HS-5 (cell line): ENCODE results near the gene RIPOR3.

Source experiments
- DNase-seq: peaks from one replicate; pipeline ENCODE4 v3.0.0-alpha.2; 2012; ENCODE audit warnings: low read depth

Gene RIPOR3

DNA sequence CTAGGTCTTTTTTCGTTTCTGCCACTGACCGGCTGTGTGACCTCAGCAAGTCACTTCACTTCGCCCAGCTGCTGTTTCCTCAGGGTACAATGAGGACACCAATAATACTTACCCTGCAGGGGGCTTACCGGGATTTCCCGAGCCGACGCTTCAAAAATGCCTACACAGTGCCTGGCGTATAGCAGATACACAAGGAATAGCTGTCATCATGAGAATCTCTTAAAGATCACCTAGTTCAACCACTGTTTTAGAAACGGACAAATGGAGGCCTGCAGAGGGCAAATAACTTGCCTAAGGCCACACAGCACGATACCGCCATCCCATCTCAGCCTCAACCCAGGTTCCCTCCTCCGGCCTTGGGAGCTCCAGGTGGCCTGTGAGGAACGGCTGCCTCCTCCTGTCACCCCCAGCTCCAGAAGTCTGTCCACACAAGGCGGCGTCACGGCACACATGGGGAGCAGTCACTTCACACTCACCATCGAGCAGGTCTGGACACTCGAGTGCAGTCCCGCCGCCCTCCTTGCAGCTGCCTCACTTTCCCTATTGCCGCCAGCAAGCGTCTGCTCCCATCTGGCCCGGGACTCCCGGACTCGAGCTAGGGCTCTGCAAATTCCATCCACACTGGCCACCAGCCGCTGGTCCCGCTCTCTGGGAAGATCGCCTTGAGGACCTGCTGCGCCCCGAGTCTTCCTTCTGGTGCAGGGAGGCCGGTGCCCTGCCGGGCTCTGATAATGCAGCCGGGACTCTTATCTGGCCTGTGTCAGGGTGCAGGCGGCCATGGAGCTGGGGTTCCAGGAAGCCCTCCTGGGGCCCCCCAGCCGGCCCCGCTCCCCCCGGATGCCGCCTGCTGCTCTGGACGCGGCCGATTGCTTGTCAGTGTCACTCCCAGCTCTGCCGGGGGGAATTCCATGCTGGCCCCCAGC, at the start of gene RIPOR3:
TSS of gene RIPOR3 (minus strand) at position 893 of the 923 bp plus-strand sequence. CDS start at position 479, 414 bp downstream.
- no peak for DNase-seq

GRCh38 chr20:50737352-50737751, 46.0 kb upstream of the RIPOR3 start:
- no peak for DNase-seq

- DNase-seq = peak; percentile 61
These were observed 44.5 kb upstream of the RIPOR3 start for GRCh38 chr20:50735813-50736212.

DNA sequence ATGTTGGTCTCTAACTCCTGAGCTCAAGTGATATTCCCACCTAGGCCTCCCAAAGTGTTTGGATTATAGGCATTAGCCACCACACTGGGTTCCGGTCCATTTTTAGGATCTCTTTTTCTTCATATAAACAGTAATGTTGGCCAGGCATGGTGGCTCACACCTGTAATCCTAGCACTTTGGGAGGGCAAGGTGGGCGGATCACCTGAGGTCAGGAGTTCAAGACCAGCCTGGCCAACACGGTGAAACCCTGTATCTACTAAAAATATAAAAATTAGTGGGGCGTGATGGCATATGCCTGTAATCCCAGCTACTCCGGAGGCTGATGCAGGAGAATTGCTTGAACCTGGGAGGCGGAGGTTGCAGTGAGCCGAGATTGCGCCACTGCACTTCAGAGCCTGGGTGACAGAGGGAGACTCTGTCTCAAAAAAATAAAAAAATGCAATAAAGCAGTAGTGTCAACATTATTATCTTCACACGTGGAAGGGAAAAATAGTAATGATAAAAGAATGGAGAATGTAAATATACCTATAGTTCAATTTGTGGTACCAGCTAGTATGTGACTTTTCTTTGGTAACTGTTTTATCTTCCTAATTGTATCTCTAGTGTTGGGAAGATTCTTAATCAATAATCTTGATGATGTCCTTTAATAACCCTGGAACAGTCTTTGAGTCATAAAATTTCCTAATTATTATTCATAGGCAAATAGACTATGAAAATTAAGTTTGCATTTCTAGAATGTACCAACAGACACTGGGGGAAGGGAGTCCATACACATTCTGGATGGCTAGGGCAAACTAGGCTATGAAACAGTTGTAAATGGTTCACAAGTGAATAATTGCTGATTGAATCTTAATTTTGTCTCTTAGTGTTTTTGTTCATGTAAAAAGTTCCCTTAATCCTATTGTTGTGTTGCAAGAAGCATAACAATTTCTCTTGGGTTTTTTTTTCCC, 43.7 kb upstream of the RIPOR3 start:
- no peak for DNase-seq

DNA sequence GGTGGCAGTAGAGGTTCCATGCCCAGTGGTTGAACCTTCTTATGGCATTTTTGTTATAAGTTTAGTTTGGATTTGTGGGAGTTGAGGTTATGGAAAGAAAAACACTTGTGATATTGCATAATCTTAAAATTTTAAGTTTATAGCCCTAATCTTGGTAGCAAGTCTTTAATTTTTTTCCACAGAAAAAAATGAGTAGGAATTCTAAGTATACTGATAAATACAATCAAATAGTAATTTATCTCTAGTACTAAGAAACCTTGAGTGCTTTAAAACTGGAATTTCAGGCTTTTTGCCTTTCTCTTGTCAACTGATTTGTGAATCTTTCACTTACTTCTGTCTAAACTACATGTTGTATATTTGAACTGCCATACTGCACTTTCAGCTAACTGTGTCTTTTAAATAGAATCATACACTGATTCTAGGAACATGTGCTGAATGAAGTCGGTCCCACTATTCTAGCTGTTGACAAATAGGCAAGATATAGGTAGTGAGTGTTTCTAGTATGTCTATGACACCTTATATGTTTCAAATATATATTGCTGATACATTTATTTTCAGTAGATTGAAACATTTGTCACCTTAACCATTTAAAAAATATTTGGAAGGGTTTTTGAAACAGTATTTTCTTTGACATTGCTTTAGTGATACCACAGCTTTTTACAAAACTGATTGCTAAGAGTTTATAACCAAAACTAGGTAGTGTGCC, 42.5 kb upstream of the RIPOR3 start:
- DNase-seq = no peak

GRCh38 chr20:50731930-50732690, 40.8 kb upstream of the RIPOR3 start:
- no peak for DNase-seq

GRCh38 chr20:50731055-50731929, 40.0 kb upstream of the RIPOR3 start, which contains the start of gene PARD6B:
TSS of gene PARD6B (plus strand) at chr20:50731580. CDS start at chr20:50731787, 207 bp downstream.
- peak; percentile 100 for DNase-seq

GRCh38 chr20:50730765-50731054, 39.4 kb upstream of the RIPOR3 start:
- DNase-seq = no peak

DNA sequence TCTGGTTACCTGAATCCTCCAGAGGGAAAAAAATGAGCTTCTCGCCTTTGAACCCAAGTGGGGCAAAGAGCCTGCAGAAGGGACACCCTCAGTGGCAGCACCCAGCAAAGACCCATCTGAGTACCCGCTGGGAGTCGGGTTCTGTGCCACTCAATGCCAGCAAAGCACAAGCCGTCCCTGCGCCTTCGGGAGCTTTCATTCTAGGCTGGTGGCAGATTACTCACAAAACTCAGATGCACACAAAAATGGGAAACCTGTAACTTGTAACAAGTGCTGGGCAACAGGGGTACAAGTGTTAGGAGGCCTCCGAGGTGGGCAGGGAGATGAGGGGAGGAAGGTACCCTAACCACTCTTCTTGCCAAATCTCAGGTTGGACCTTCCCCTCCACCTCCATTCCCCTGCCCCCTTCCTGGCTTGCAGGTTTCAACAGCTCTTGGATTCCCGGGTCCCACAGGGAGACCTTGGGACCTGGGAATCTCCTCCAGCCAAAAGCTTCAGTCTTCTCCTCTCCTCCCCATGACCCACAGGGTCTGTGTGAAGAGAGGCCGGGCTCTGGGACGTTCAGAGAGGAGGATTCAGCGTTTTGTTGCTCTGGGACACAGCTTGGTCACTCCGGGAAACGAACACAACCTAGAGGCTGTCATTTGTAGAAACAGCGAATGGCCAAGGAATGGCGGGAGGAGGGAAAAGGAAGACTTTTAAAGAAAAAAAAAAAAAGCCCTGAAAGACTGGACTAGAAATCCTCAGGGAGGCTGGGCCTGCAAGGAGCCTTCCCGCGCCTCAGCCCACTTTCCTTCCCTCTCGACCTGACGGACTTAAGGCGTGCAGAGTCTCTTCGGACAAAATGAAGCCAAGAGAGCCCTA, 38.8 kb upstream of the RIPOR3 start:
- DNase-seq = peak; percentile 68

DNA sequence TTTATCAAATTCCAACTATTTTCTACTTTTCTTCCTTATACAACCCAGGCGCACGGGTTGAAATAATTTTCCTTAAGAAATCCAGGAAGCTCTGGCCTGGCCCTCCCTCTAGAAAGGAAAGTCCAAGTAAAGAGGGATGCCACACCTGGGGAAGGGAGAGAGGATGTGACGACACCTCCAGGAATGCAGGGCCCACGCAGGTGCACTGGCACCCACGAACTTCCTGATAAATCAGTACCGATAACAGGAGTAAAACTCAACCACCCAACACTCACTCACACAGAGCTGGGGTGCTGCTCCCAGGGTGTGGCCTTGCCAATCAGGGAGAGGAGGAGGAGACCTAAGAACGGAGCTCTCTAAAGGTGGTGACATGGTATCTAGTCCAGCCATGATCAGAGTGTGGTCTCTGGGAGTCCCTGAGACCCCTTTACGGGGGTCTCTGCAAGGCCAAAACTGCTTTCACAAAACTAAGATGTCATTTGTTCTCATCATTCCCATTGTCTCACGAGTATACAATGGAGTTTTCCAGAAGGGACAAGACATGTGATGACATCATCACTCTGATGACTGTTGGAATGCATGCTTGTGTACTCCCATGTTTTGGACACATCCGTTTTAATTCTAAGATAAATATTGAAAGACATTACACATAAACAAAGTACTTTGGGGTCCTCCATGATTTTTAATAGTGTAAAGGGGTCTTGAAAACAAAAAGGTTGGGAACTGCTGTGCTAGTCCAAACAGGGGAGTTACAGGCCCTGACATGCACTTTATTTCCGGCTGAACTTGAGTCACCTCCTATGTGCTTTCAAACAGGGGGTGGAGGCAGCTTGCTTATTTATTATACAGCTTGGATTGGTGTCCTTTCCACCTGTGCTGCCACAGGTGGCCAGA, 37.9 kb upstream of the RIPOR3 start:
- DNase-seq = peak; percentile 63

DNA sequence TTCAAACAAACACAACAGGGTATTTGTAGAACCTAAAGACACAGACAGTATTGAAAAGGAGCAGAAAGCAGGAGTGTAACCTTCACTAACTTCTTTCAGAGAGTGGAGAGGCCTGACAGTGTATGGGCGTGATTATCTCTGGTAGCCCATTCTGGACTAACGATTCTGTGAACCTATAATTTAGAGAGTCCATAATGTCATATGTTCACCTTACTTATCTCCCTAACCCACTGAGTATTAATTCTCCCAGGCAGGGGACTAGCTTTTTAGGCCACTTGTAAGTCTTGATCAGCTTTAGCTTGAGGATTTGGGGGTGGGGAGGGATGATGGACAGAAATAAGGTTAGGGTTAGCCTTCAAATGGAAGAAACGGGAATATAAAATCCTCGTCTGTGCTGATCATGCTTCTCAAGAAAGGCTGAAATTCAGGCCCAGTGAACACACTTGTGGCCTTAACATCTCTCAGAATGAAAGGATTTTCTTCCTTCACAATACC, 37.2 kb upstream of the RIPOR3 start:
- no peak for DNase-seq

DNA sequence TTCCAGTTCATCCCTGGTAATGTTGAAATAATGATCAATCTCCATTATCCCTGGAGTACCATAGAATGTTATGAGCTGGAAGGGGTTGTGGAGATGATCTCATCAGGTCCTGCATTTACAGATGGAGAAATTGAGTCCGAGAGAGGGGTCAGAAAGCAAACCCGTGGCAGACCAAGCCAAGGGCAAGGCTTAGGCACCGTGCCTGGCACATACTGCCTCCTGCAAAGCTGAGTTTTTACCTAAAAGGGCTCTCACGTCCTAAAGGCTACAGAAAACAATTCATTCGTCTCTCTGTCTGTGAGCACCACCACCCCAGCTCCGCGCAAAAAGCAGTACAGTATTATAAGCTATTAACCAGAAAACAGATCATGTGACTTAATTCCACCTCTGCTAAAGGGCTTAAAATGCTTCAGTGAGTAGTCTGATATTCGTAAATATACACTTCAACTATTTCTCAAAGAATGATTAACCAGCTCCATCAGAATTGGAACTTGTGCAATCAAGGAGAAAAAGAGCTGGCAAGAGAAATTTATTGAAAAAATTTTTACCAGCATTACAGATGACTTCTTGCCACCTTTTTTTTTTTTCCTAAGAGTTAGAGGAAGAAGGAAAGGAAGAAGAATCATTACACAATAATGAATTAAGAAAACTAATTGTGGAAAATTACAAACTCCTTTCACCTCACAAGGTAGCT, 36.6 kb upstream of the RIPOR3 start:
- no peak for DNase-seq

DNA sequence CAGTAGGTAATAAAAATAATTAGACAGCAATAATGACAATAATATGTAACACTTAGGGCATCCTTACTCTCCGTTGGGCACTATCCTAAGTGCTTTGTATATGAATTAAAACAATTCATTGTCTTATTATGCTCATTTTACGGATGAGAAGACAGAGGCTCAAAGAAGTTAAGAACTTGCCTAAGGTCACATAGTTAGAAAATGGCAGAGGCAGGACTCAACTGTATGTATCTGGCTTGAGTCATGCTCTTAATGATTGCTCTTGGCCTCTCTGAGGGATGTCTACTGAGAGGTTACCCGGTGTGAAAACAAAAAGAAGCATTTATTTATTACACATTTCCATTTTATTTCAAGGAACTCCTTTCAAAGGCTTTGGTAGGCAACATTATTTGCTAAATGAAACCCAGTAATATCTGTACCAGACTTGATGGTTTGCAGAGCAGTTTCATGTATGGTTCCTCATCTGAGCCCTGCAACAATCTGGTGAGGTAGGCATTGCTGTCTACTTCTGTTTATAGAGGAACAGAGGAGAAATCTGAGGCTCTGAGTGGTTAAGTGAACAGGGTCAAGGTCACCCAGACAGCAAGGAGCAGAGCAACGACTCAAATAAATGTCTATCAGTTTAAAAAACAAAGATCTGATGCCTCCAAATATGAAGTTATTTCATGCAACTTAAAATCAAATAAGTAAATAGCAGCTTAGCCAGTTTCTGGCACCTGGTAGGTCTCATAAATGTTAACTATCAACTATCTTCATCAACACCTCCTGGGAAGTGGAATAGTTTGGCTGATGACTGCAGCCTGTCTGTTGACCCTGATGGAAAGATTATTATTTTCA, 35.8 kb upstream of the RIPOR3 start:
- no peak for DNase-seq

DNA sequence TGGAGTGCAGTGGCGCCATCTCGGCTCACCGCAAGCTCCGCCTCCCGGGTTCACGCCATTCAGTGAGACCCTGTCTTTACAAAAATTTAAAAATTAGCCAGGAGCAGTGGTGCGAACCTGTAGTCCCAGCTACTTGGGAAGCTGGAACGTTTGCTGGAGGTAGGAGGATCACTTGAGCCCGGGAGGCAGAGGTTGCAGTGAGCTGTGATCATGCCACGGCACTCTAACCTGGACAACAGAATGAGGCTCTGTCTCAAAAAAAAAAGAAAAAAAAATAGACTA, 34.3 kb upstream of the RIPOR3 start:
- no peak for DNase-seq

GRCh38 chr20:50724851-50725723, 33.7 kb upstream of the RIPOR3 start:
- DNase-seq = peak; percentile 100
